Stimulated activated CD8-positive, alpha-beta memory T cell treated with anti-CD3 and anti-CD28 coated beads, Interleukin-2, amount 100 ng/mL, for 1 hour (primary cell): Measurements from ENCODE around the gene B4GALT4.
"Not testable (repeated sequence)": the region's sequence is repeated elsewhere in the genome, so short reads cannot be mapped to it uniquely, and the experiment has no call there.

Experiments used
- DNase-seq, 2 donors: peaks; one replicate each; pipeline ENCODE4 v3.0.0-alpha.2; 2020; ENCODE audit warnings: low read depth in 2 of 2

The B4GALT4 gene, protein sequence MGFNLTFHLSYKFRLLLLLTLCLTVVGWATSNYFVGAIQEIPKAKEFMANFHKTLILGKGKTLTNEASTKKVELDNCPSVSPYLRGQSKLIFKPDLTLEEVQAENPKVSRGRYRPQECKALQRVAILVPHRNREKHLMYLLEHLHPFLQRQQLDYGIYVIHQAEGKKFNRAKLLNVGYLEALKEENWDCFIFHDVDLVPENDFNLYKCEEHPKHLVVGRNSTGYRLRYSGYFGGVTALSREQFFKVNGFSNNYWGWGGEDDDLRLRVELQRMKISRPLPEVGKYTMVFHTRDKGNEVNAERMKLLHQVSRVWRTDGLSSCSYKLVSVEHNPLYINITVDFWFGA

DNA sequence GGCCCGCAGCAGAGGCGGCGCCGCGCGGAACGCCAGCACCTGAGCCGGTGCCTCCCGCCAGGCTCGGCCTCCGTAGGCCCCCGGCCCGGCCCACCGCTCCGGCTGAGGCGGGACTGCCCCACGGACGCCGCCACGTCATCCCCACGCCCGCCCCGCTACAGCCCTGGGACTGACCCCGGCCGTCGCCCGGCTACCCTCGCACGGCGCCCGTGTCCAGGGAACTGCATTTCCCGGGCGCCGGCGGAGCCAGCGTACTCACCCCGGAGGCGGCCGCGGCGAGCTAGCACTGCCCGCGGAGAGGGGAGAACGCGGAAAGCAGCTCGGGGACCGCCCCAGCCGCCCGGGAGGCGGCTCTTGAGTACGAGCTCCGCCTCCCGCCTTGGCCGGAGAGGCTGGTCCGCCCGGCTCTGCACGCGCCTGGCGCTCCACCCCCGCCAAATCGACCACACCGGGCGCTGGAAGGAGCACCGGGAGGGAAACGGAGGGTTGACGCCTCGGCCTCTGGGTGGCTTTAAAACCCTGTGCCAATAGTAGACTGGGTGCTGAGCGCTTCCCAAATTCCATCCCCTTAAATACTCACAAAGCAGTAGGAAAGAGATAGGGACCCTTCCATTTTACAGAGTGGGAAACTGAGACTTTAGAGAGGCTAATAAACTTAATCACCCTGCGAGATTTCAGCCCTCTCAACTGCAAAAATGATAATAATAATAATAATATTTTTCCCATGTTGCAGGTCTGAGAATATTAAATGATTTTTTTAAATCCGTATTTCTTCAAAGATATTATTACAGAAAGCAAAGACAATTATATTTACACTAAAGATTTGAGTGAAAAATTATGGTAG lies at the start of gene B4GALT4:
Gene B4GALT4, minus strand, starts transcription at position 288 of the 844 bp plus-strand sequence. CDS start 10,779 bp downstream, outside the sequence.
- peak; percentile 38 to 46 for DNase-seq

DNA sequence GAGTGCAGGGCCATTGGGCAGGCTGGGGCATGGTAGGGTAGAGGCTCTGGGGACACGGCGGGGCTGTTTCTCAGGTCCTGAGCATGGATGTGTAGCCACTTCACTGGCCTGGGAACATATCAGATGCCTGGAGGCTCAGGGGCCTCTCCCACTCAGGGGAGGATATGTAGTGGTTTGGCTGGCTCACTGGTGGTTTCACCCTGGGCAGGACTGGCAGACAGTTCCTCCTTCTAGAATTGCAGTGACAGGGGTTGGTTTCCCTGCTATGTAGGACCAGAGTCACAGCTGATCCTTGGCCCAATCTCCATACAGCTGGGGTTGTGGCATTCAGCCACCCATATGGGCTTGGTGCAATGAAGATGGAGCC lies 48.7 kb upstream of the B4GALT4 start:
- no peak for DNase-seq

DNA sequence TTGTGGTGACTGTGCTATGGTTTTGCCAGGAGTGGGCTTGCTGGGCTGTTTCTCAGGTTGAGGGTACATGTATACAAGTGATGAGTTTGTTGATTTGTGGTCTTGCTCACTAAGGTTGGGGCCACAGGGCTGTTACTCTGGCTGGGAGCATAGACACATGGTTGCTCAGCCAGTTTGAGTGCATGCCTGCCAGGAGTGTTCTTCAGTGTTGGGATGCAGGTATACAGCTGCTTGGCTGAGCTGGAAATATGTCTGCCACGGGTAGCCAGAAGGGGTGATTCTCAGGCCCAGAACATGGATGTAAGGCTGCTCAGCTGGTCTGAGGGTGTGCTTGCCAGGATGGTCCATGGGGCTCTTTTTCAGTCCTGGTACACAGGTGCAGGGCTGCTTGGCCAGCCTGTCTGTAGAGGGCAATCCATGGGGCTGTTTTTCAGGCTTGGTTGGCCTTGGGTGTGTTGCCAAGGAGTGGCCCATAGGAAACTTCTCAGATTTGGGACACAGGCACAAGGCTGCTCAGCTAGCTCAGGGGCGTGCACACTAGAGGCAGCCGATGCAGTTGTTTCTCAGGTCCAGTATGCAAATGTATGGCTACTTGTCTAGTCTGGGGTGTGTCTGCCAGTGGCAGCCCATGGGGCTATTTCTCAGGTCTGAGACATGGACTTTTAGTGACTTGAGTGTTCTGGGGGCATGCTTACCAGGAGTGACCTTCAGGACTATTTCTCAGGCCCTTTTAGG lies 48.2 kb upstream of the B4GALT4 start:
- DNase-seq, result no peak

DNA sequence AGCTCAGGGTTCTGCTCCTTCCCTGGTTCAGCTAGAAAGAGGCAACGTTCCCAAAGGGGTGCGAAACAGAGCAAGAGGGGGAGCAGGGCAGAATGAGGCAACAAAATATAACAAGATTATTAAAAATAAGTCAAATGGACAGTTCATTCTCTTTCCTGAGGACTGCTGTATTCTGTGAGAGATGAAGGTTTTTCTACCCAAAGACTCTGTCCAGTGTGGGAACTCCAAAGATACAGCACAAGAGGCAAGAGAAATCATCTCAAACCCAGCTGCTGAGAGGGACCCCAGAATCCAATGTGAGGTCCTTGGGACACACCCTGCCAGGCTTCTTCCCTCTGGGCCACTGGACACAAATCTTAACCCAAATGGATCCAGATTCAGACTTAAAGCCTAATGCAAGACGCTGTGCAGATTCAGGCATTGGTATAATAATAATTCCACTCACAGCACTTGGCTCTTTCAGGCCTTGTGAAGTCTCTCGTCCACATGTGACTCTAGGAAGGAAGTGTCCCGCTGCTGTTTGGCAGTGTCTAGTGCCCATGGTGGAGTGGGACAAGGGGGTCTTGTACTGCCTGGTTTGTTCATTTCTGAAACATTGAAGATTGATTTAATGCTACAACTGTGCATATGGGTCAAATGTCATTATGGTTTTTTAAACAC lies 39.0 kb upstream of the B4GALT4 start:
- no peak for DNase-seq

DNA sequence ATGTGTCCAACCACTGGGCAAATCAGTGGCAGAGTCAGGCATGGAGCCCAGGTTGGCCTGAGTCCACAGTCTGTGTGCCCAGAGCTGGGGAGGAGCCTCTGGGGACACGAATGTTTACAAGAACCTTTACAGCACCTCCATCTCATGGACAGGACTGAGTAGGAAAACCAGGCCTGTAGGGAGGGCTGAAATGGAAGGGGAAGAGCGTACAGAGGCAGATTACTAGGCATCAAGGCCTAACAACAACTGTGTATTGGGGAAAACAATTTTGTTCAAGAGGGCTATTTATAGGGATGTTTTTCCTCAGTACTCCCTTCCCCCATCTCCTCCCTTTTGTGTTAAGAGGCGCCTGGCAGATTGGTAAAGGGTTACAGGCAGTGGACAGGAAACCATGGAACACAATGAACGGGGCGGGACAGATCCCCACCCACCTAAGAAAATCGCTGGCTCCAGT lies 38.5 kb upstream of the B4GALT4 start:
- DNase-seq, result no peak

DNA sequence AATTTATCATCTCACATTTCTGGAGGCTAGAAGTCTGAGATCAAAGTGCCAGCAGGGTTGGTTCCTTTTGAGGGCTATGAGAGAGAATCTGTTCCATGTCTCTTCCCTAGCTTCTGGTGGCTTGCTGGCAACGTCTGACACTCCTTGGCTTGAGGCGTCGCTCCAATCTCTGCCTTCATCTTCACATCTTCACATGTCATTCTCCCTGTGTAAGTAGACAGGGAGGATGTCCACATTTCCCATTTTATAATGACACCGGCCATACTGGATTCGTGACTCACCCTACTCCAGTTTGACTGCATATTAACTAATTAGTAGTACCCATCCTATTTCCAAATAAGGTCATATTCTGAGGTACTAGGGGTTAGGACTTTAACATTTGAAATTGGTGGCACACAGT lies 36.0 kb upstream of the B4GALT4 start:
- DNase-seq, result no peak

DNA sequence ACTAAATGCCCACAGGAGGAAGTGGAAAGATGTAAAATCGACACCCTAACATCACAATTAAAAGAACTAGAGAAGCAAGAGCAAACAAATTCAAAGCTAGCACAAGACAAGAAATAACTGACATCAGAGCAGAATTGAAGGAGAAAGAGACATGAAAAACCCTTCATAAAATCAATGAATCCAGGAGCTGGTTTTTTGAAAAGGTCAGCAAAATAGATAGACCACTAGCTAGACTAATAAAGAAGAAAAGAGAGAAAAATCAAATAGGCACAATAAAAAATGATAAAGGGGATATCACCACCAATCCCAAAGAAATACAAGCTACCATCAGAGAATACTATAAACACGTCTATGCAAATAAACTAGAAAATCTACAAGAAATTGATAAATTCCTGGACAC lies 29.5 kb upstream of the B4GALT4 start:
- DNase-seq, result not testable (repeated sequence)

DNA sequence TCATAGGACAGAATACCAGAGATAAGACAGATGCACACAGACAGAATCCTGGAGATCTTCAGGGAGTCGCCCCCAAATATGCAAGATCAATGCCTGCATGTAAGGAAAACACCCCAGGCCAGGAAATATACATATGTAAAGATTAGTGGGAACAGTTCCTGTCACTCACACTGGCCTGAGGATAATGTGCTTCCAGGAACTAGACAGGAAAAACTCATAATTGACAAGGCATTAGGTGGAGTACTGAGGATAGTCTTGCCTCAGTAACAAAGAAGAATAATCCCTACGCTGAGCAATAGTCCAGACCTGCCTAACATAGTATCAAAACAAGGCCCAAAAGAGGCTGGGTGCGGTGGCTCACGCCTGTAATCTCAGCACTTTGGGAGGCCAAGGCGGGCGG lies 20.4 kb upstream of the B4GALT4 start:
- no peak for DNase-seq

DNA sequence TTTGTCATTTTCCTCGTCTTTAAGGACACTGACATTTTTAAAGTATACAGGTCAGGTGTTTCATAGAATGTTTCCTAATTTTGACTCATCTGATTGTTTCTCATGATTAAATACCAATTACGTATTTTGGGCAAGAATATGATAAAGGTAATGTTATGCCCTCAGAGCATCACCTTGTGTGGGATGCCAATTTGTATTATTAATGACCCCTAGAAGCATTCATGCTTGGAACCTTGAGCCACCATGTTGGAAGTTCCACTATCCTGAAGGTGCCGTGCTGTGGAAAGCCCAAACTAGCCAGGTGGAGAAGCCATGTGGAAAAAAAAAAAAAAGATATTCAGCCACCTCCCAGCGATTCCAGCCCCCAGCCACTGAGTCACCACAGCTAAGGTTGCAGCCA lies 19.1 kb upstream of the B4GALT4 start:
- DNase-seq, result no peak

DNA sequence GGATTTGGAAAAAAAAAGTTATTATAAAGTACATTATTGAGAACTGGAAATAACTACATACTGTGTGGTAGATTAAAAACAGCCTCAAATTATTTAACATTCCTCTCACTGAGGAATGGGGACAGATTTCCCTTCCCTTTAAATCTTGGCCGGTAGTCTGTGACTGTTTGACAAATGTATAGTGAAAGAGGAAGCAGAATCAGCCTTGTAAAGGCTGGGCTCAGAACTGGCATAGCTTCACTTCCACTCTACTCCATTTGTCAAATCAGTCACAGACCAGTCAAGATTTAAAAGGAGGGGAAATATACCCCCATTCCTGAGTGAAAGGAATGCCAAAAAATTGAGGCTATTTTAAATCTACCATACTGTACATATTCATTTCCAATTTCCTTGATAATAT lies 18.2 kb upstream of the B4GALT4 start:
- no peak for DNase-seq

DNA sequence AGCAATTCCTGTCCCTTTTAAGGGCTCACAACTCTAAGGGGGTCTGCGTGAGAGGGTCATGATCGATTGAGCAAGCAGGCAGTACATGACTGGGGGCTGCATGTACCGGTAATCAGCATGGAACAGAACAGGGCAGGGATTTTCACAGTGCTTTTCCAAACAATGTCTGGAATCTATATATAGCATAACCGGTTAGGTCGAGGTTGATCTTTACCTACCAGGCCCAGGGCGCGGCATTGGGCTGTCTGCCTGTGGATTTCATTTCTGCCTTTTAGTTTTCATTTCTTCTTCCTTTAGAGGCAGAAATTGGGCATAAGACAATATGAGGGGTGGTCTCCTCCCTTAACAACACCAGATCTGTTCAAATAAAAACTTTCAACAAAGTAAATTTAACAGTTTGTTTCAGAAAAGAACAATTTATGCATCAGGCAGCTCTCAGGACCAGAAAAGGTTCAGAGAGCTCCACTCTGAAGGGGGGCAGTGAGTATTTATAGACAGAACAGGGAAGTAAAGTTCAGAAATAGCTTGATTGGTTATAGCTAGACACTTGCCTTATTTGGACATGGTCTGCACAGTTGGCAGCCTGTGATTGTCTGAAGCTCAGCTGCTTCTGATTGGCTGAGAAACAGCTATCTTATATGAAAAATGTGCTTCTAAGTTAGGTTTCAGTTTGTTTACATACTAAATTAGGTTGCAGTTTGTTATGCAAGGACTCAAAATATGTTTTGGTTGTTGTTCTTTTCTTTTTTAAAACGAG lies 17.2 kb upstream of the B4GALT4 start:
- no peak for DNase-seq

DNA sequence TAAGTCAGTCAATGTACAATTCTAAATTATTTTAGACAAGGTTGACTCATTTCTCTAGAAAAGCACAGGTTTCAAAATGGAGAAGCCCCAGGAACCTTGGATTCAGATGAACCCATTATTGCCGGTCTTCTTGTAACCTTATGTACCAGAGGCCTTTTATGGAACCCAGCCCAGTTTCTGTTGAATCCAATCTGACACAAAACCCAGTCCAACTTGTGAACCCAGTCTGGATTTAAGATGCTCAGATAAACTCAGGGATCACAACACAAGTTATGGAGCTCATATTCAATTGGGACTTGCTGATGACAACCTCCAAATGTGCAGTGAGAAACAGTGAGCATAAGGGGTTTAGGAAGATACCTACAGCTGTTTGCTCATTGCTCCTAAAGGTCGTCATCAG lies 16.4 kb upstream of the B4GALT4 start:
- DNase-seq, result no peak

DNA sequence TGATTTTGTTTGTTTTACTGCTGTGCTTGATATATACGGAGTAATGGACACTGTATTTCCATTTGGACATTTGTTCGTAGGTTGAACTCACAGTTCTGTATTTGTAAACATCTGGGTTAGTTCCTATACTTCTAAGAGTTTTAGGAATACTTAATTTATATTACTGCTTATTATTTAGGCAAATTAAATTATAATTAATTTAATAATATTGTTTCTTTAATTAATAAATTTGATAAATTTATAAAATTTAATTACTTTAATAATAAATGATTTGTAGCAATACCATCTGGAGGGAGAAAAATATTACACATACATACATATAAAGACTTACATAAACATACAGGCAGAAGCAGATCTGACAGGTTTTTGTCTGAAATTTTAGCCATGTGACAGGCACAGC lies 14.5 kb upstream of the B4GALT4 start:
- DNase-seq, result no peak

DNA sequence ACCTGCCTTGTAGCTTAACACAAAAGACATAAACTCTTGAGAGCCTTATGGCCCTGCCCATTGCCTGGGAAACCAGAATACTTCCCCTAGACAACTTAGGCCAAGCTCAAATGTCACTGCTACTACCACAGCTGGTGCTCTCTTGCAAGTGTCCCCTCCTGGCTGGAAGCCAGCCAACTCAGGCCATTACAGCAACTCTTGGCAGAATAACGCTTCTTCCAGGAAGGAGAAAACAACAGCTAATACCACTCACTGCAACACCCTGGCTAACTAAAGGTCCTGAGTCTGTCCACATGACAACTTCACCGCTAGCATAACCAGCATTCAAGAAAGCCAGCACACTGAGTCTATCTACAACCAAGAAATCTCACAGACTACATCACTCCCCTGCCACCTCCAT lies 5.1 kb upstream of the B4GALT4 start:
- no peak for DNase-seq

DNA sequence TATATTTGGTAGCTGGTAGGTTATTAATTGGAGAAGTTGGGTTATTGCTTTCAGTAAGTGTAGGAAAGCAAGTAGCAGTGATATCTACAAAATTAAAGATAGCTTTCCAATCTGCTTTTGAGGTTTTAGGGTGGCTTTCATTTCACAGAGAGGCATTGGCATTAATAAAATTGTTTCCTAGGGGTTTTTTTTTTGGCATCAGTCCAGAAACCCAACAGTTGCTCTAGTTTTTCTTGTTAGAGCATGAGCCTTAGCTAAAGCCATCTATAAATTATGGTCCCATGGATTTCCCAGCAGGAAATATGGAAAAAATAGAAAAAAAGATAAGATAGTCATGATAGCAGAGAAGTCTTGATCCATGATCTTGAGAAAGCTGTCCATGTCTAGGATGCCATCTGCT lies 3.0 kb upstream of the B4GALT4 start:
- DNase-seq, result no peak

DNA sequence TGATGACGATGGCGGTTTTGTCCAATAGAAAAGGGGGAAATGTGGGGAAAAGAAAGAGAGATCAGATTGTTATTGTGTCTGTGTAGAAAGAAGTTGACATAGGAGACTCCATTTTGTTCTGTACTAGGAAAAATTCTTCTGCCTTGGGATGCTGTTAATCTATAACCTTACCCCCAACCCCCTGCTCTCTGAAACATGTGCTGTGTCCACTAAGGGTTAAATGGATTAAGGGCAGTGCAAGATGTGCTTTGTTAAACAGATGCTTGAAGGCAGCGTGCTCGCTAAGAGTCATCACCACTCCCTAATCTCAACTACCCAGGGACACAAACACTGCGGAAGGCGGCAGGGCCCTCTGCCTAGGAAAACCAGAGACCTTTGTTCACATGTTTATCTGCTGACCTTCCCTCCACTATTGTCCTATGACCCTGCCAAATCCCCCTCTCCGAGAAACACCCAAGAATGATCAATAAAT lies 2.4 kb upstream of the B4GALT4 start:
- DNase-seq, result not testable (repeated sequence)

DNA sequence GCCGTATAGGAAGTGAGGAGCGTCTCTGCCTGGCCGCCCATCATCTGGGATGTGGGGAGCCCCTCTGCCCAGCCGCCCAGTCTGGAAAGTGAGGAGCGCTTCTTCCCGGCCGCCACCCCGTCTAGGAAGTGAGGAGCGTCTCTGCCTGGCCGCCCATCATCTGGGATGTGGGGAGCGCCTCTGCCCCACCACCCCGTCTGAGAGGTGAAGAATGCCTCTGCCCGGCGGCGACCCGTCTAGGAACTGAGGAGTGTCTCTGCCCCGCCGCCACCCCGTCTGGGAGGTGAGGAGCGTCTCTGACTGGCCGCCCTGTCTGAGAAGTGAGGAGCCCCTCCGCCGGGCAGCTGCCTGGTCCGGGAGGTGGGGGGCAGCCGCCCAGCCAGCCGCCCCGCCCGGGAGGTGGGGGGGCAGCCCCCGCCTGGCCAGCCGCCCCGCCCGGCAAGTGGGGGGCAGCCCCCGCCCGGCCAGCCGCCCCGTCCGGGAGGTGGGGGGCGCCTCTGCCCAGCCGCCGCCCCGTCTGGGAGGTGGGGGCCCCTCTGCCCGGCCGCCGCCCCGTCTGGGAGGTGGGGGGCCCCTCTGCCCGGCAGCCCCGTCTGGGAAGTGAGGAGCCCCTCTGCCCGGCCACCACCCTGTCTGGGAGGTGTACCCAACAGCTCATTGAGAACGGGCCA lies 1.8 kb upstream of the B4GALT4 start:
- not testable (repeated sequence) for DNase-seq

DNA sequence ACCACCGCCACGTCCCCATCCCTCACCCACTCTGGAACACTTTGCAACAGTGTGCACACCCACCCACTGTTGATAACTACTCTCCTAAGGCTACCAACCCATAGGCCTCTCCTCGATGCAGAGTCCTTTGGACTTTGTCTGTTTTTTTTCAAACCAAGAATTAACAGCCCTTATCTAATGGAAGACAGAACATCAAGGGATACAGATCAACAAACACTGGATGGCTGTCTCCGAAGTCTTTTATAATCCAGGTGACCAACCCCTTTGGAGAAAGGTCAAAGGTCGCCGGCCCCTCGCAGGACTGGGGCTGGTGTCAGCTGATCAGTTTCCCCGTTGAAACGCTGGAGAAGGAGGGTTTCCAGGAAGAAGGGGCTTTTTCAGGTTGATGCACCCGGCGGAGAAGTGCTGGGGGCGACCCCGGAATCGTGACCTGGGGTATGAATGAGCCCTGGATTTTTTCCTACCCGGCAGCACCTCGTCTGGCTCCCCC lies 532 bp downstream of the B4GALT4 start:
- no peak for DNase-seq

DNA sequence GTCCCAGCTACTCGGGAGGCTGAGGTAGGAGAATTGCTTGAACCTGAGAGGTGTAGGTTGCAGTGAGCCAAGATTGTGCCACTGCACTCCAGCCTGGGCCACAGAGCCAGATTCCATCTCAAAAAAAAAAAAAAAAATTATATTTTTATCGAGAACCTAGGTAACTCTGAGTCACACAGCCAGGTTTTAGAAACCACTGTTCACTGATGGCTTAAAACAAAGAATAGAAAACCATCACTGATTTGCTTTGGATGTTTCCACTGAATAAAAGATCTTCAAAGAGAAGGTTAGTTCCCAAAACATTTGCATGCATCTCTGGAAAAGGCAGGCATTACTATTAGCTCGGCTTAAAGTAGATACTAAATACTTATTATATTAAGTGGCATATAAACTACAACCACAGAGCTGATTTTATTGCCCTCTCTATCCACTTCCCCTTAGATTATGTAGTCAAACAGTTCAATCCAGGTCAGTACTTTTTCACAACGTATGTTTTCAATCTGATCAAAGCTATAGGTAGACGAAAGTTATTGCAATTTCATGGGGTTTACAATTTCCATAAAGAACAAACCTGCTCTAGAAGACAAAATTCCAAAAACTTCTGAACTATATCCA lies 1.4 kb downstream of the B4GALT4 start:
- no peak for DNase-seq

DNA sequence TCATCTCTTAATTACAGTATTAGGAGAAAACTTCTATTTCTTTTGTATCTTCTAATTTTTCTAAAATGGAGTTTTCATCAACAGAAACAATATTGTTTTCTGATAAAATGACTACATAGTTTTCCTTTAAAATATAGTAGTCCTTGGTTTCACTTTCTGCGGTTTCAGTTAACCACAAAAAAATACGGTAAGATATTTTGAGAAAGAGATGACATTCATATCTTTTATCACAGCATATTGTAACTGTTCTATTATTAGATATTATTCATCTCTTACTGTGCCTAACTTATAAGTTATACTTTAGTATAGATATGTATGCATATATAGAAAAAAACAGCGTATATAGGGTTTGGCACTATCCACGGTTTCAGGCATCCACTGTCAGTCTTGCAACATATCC lies 2.3 kb downstream of the B4GALT4 start:
- no peak for DNase-seq
